ENCODE results near the gene NMBR. TPM values are rescaled to one million over a fixed set of nuclear protein-coding genes. Genes with fewer than 3 reads are reported as not detected.
"Not testable (repeated sequence)": the region's sequence is repeated elsewhere in the genome, so short reads cannot be mapped to it uniquely, and the experiment has no call there.

Gene NMBR
- total RNA-seq, 1 donor from 2014 or later, result not detected

- Histone ChIP-seq H3K36me3 (peaks cover 65% of the 10 kb centered on the region), H3K9me3 (no peaks in the 10 kb centered on the region), H3K27me3 (ENCODE audit: low read depth) (no peaks in the 10 kb centered on the region), H3K4me3 (no peak overlapping the region), H3K4me1 (peaks cover 6% of the 10 kb centered on the region), H3K27ac (no peak overlapping the region)
- intact Hi-C loops (cut with DNase I), result no loop called here
- no peak for DNase-seq
- TF ChIP-seq CTCF (IDR thresholded peaks at IDR 0.05), result no peak
- no peak for ATAC-seq
These were observed 20.6 kb upstream of the NMBR start for GRCh38 chr6:142167486-142167885.

GRCh38 chr6:142167071-142167470, 20.1 kb upstream of the NMBR start:
- no peaks in the 10 kb centered on the region for H3K9me3 ChIP-seq
- H3K27me3 ChIP-seq (ENCODE audit: low read depth), result no peaks in the 10 kb centered on the region
- TF ChIP-seq CTCF (IDR thresholded peaks at IDR 0.05), result no peak
- H3K36me3 ChIP-seq, result peaks cover 61% of the 10 kb centered on the region
- no peak overlapping the region for H3K4me3 ChIP-seq
- intact Hi-C loops (cut with DNase I), result no loop called here
- no peak for ATAC-seq
- no peak overlapping the region for H3K27ac ChIP-seq
- DNase-seq, result no peak
- H3K4me1 ChIP-seq, result peaks cover 6% of the 10 kb centered on the region

- no peaks in the 10 kb centered on the region for H3K9me3 ChIP-seq
- no peak for TF ChIP-seq CTCF (IDR thresholded peaks at IDR 0.05)
- no peak overlapping the region for H3K27ac ChIP-seq
- intact Hi-C loops (cut with DNase I), result no loop called here
- no peak overlapping the region for H3K4me3 ChIP-seq
- H3K36me3 ChIP-seq, result peaks cover 42% of the 10 kb centered on the region
- ATAC-seq (no peak), DNase-seq (no peak)
- H3K27me3 ChIP-seq (ENCODE audit: low read depth), result no peaks in the 10 kb centered on the region
- peaks cover 6% of the 10 kb centered on the region for H3K4me1 ChIP-seq
These were observed 18.3 kb upstream of the NMBR start for GRCh38 chr6:142165227-142165626.

- ATAC-seq, result no peak
- Histone ChIP-seq H3K4me1 (peaks cover 6% of the 10 kb centered on the region), H3K27me3 (ENCODE audit: low read depth) (no peaks in the 10 kb centered on the region)
These were observed 15.9 kb upstream of the NMBR start for GRCh38 chr6:142162780-142163179.

GRCh38 chr6:142156758-142157068, 9.8 kb upstream of the NMBR start:
- H3K27me3 ChIP-seq (ENCODE audit: low read depth); H3K36me3 ChIP-seq; ATAC-seq; DNase-seq; H3K4me3 ChIP-seq; intact Hi-C loops (cut with DNase I); H3K27ac ChIP-seq; H3K9me3 ChIP-seq: not testable (repeated sequence)
- peaks cover 12% of the 10 kb centered on the region for H3K4me1 ChIP-seq

More at GRCh38 chr6:142162780-142163179, 15.9 kb upstream of the NMBR start:
- Histone ChIP-seq H3K36me3 (peaks cover 18% of the 10 kb centered on the region), H3K4me3 (no peak overlapping the region), H3K9me3 (no peaks in the 10 kb centered on the region), H3K27ac (no peak overlapping the region)
- intact Hi-C loops (cut with DNase I), result no loop called here
- no peak for DNase-seq
- no peak for TF ChIP-seq CTCF (IDR thresholded peaks at IDR 0.05)

GRCh38 chr6:142155895-142156757, 9.2 kb upstream of the NMBR start:
- Histone ChIP-seq H3K4me3 (no peak overlapping the region), H3K36me3 (no peaks in the 10 kb centered on the region), H3K9me3 (no peaks in the 10 kb centered on the region), H3K4me1 (peaks cover 12% of the 10 kb centered on the region), H3K27ac (no peak overlapping the region), H3K27me3 (ENCODE audit: low read depth) (no peaks in the 10 kb centered on the region)
- intact Hi-C loops (cut with DNase I), result no loop called here
- DNase-seq (no peak), ATAC-seq (peak; percentile 53 to 79)
- TF ChIP-seq CTCF (IDR thresholded peaks at IDR 0.05), result peak; percentile 46

All from lower lobe of right lung (tissue), 2 donors.